Neuronal stem cell (in vitro differentiated cells): ENCODE measurements around the gene HS3ST4.
"Not testable (repeated sequence)": the region's sequence is repeated elsewhere in the genome, so short reads cannot be mapped to it uniquely, and the experiment has no call there.

Source experiments
- DNase-seq: peaks from one replicate; pipeline ENCODE4 v3.0.0-alpha.2; 2013; ENCODE audit warnings: low spot score
- H2AFZ ChIP-seq: one replicate; pipeline ENCODE4 v1.6.1; 2013; ENCODE audit warnings: mild to moderate bottlenecking, low read length, inconsistent platforms
- H2AK5ac ChIP-seq: 2 replicates; pipeline ENCODE4 v1.6.1; 2013; ENCODE audit warnings: low read depth, mild to moderate bottlenecking, inconsistent platforms, low read length, moderate library complexity, mixed read lengths
- H2BK120ac ChIP-seq: 2 replicates; pipeline ENCODE4 v1.6.1; 2013; ENCODE audit warnings: low read depth, mild to moderate bottlenecking, inconsistent platforms, low read length, moderate library complexity, mixed read lengths
- H2BK12ac ChIP-seq: one replicate; pipeline ENCODE4 v1.6.1; 2013; ENCODE audit warnings: low read length, inconsistent platforms
- H2BK15ac ChIP-seq: 2 replicates; pipeline ENCODE4 v1.6.1; 2013; ENCODE audit warnings: mild to moderate bottlenecking, low read length, inconsistent platforms, mixed read lengths
- H2BK5ac ChIP-seq: one replicate; pipeline ENCODE4 v1.6.1; 2013; ENCODE audit warnings: inconsistent platforms, mild to moderate bottlenecking, low read length, moderate library complexity
- H3K14ac ChIP-seq: one replicate; pipeline ENCODE4 v1.6.1; 2013; ENCODE audit warnings: low read length, inconsistent platforms
- H3K18ac ChIP-seq: 2 replicates; pipeline ENCODE4 v1.6.1; 2013; ENCODE audit warnings: low read length, inconsistent platforms
- H3K23ac ChIP-seq: 2 replicates; pipeline ENCODE4 v1.6.1; 2013; ENCODE audit warnings: low read depth, mild to moderate bottlenecking, mixed read lengths, low read length, inconsistent platforms; ENCODE audit not compliant: poor library complexity
- H3K27ac ChIP-seq: replicated peaks from 3 replicates; pipeline ENCODE4 v1.5.1; 2013; ENCODE audit warnings: low read length, inconsistent platforms
- H3K27me3 ChIP-seq, 3 experiments: 2 replicates each; pipeline ENCODE4 v1.6.1; 2013; ENCODE audit warnings: low read length in 3 of 3, mild to moderate bottlenecking in 2 of 3, inconsistent platforms in 1 of 3, low read depth in 1 of 3, mixed read lengths in 1 of 3, moderate library complexity in 1 of 3; ENCODE audit not compliant: control insufficient read depth in 3 of 3, insufficient read depth in 3 of 3
- H3K36me3 ChIP-seq, 2 donors: replicated peaks in 1 of 2; 2 replicates each; pipeline ENCODE4 v1.6.1; 2013; ENCODE audit warnings: low read length in 2 of 2; ENCODE audit not compliant: control insufficient read depth in 2 of 2, insufficient read depth in 2 of 2
- H3K4ac ChIP-seq: 2 replicates; pipeline ENCODE4 v1.6.1; 2013; ENCODE audit warnings: inconsistent platforms, mild to moderate bottlenecking, low read length, moderate library complexity
- H3K4me1 ChIP-seq, 2 donors: 1 replicate in 1 of 2; 2 replicates in 1 of 2; pipeline ENCODE4 v1.6.1; 2013; ENCODE audit warnings: low read length in 2 of 2, low read depth in 1 of 2; ENCODE audit not compliant: control insufficient read depth in 2 of 2, insufficient read depth in 1 of 2
- H3K4me2 ChIP-seq: one replicate; pipeline ENCODE4 v1.6.1; 2013; ENCODE audit warnings: mild to moderate bottlenecking, low read length, inconsistent platforms; ENCODE audit not compliant: insufficient read depth, poor library complexity, severe bottlenecking
- H3K4me3 ChIP-seq, 2 donors: 2 replicates each; pipeline ENCODE4 v1.5.1; 2013; ENCODE audit warnings: low read length in 2 of 2, mild to moderate bottlenecking in 2 of 2, inconsistent platforms in 1 of 2, moderate library complexity in 1 of 2
- H3K79me1 ChIP-seq: one replicate; pipeline ENCODE4 v1.6.1; 2013; ENCODE audit warnings: low read depth, mild to moderate bottlenecking, inconsistent platforms, low read length, moderate library complexity
- H3K9ac ChIP-seq: one replicate; pipeline ENCODE4 v1.6.1; 2013; ENCODE audit warnings: mild to moderate bottlenecking, low read depth, low read length, inconsistent platforms; ENCODE audit not compliant: poor library complexity
- H3K9me3 ChIP-seq, 2 donors: replicated peaks in 1 of 2; 2 replicates each; pipeline versions ENCODE3 to v1.6.1; 2013; ENCODE audit warnings: low read length in 2 of 2, mild to moderate bottlenecking in 2 of 2, inconsistent platforms in 1 of 2, low read depth in 1 of 2, mixed read lengths in 1 of 2, moderate library complexity in 1 of 2; ENCODE audit not compliant: control insufficient read depth in 2 of 2, insufficient read depth in 1 of 2
- H4K8ac ChIP-seq: one replicate; pipeline ENCODE4 v1.6.1; 2013; ENCODE audit warnings: low read depth, mild to moderate bottlenecking, inconsistent platforms, low read length, moderate library complexity
- H4K91ac ChIP-seq: one replicate; pipeline ENCODE4 v1.6.1; 2013; ENCODE audit warnings: low read length, low read depth, mild to moderate bottlenecking, inconsistent platforms; ENCODE audit not compliant: poor library complexity
- WGBS, 2 donors: extraction: QIAGEN DNeasy Blood & Tissue Kit; methylation state at CpG; one replicate each; pipeline ENCODE4 v1.1.7; 2013; ENCODE audit warnings: missing lambda C conversion rate in 2 of 2, mixed read lengths in 1 of 2; ENCODE audit not compliant: insufficient read length in 2 of 2, insufficient replicate concordance in 1 of 2; ENCODE audit errors: extremely low coverage in 2 of 2; 5-methylcytosine and 5-hydroxymethylcytosine counted together

The HS3ST4 gene

GRCh38 chr16:26019381-26020242 is 327.9 kb downstream of the HS3ST4 start:
- H3K27ac ChIP-seq = no peak overlapping the region
- no peak overlapping the region for H4K8ac ChIP-seq
- H3K4me3 ChIP-seq = no peak overlapping the region
- WGBS, 2 donors = no CpG with 5 or more reads among the region's 12 CpGs
- H3K79me1 ChIP-seq = no peaks in the 10 kb centered on the region
- no peak overlapping the region for H2BK15ac ChIP-seq
- no peak overlapping the region for H3K23ac ChIP-seq
- no peaks in the 10 kb centered on the region for H3K27me3 ChIP-seq
- H3K4ac ChIP-seq = no peak overlapping the region
- H3K18ac ChIP-seq = no peak overlapping the region
- no peak overlapping the region for H4K91ac ChIP-seq
- no peaks in the 10 kb centered on the region for H3K4me1 ChIP-seq
- H3K36me3 ChIP-seq = no peaks in the 10 kb centered on the region
- H3K9me3 ChIP-seq = no peaks in the 10 kb centered on the region
- no peak overlapping the region for H3K14ac ChIP-seq
- no peak overlapping the region for H3K9ac ChIP-seq
- H3K4me2 ChIP-seq = no peak overlapping the region
- no peak for DNase-seq
- no peak overlapping the region for H2AK5ac ChIP-seq
- H2BK5ac ChIP-seq = no peak overlapping the region
- H2BK12ac ChIP-seq = no peak overlapping the region
- H2BK120ac ChIP-seq = no peak overlapping the region
- no peak overlapping the region for H2AFZ ChIP-seq

- H3K4me2 ChIP-seq = no peak overlapping the region
- no CpG with 5 or more reads among the region's 9 CpGs for WGBS, 2 donors
These were observed 335.1 kb downstream of the HS3ST4 start for GRCh38 chr16:26026709-26027450.

GRCh38 chr16:26031286-26031685 is 339.5 kb downstream of the HS3ST4 start:
- Histone ChIP-seq H2BK120ac (no peak overlapping the region), H3K4me3 (no peak overlapping the region), H3K9me3 (no peaks in the 10 kb centered on the region), H4K91ac (no peak overlapping the region), H3K27me3 (no peaks in the 10 kb centered on the region), H2AFZ (no peak overlapping the region), H3K9ac (no peak overlapping the region), H4K8ac (no peak overlapping the region), H2BK12ac (no peak overlapping the region), H3K4ac (no peak overlapping the region), H3K4me1 (no peaks in the 10 kb centered on the region), H3K23ac (no peak overlapping the region), H2AK5ac (no peak overlapping the region), H3K4me2 (no peak overlapping the region), H2BK5ac (no peak overlapping the region), H3K27ac (no peak overlapping the region), H3K36me3 (no peaks in the 10 kb centered on the region), H3K79me1 (no peaks in the 10 kb centered on the region), H3K14ac (no peak overlapping the region), H2BK15ac (no peak overlapping the region), H3K18ac (no peak overlapping the region)
- no peak for DNase-seq
- no CpG with 5 or more reads among the region's 9 CpGs for WGBS, 2 donors

More at GRCh38 chr16:26026709-26027450, 335.1 kb downstream of the HS3ST4 start:
- no peak overlapping the region for H2BK12ac ChIP-seq
- H3K4ac ChIP-seq = no peak overlapping the region
- H2AK5ac ChIP-seq = no peak overlapping the region
- H3K36me3 ChIP-seq = no peaks in the 10 kb centered on the region
- no peaks in the 10 kb centered on the region for H3K4me1 ChIP-seq
- H3K18ac ChIP-seq = no peak overlapping the region
- no peak overlapping the region for H3K4me3 ChIP-seq
- H2BK15ac ChIP-seq = no peak overlapping the region
- no peak overlapping the region for H4K8ac ChIP-seq
- no peak overlapping the region for H2BK5ac ChIP-seq
- H2BK120ac ChIP-seq = no peak overlapping the region
- H3K27me3 ChIP-seq = no peaks in the 10 kb centered on the region
- no peak for DNase-seq
- no peak overlapping the region for H3K23ac ChIP-seq
- no peak overlapping the region for H3K27ac ChIP-seq
- no peaks in the 10 kb centered on the region for H3K9me3 ChIP-seq
- no peak overlapping the region for H3K14ac ChIP-seq
- no peak overlapping the region for H3K9ac ChIP-seq
- H3K79me1 ChIP-seq = no peaks in the 10 kb centered on the region
- no peak overlapping the region for H2AFZ ChIP-seq
- H4K91ac ChIP-seq = no peak overlapping the region

GRCh38 chr16:26032661-26033060 is 340.9 kb downstream of the HS3ST4 start:
- H3K18ac ChIP-seq, H3K4me2 ChIP-seq, H2BK15ac ChIP-seq, H3K4me3 ChIP-seq, H3K36me3 ChIP-seq, H3K79me1 ChIP-seq, H3K27me3 ChIP-seq, H4K8ac ChIP-seq, H2BK120ac ChIP-seq, H3K4ac ChIP-seq, H2AFZ ChIP-seq, H3K4me1 ChIP-seq, H2BK5ac ChIP-seq, H3K27ac ChIP-seq, H2AK5ac ChIP-seq, H3K23ac ChIP-seq, H3K9me3 ChIP-seq, H2BK12ac ChIP-seq, DNase-seq, H3K14ac ChIP-seq, H4K91ac ChIP-seq: not testable (repeated sequence)
- H3K9ac ChIP-seq = peak overlapping the region; percentile 18
- WGBS, 2 donors = no CpG with 5 or more reads among the region's 18 CpGs
